Measurements from ENCODE around the gene JUNB.

GRCh38 chr19:12773571-12773970 is 17.7 kb upstream of the JUNB start:
- TF ChIP-seq CTCF (conservative IDR thresholded peaks at IDR 0.05) (peak; percentile 21; the same call in 1 of the 2 replicates), ZFX (IDR thresholded peaks at IDR 0.05) (no peak)

All from C4-2B (cell line).